SIG-M5 (cell line): ENCODE data around the gene CEACAM3.
"Not testable (repeated sequence)": the region's sequence is repeated elsewhere in the genome, so short reads cannot be mapped to it uniquely, and the experiment has no call there.

Experiments used
- DNase-seq: peaks from one replicate; lab custom pipeline; 2025; lab: John Stamatoyannopoulos, UW

Gene CEACAM3

GRCh38 chr19:41796362-41796761 lies at the start of gene CEACAM3:
TSS of gene CEACAM3 (plus strand) at chr19:41796587. CDS start at chr19:41796678, 91 bp downstream.
- DNase-seq, result no peak

DNA sequence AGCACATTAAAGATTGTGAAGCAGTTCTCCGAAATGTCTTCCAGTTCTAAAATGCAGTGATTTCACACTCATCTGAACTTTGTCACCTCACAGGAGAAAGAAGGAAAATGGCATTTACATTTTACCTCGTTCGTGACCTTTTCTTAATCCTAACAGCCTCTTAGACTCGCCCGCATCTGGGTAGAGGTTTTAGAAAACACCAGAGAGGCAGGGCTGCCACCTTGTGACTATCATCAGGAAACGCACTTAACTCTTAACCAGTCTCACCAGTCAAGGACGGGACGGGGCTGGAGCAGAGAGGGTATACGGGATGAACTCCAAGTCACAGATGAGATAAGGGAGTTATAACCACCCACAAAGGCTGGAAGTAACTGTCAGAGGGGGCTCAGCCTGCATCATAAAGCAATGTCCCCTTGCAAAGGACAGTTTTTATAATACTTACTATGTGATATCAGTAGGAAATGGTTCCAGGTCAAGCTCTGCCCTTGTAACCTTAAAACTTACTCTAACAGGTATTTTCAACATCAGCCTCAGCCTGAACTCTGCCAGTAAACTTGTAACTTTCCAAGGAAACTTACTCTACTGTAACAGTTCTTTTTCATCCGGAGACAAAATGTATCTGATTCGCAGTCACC lies 49.7 kb upstream of the CEACAM3 start:
- no peak for DNase-seq

- DNase-seq, result no peak
These were observed 48.4 kb upstream of the CEACAM3 start for GRCh38 chr19:41748012-41748411.

DNA sequence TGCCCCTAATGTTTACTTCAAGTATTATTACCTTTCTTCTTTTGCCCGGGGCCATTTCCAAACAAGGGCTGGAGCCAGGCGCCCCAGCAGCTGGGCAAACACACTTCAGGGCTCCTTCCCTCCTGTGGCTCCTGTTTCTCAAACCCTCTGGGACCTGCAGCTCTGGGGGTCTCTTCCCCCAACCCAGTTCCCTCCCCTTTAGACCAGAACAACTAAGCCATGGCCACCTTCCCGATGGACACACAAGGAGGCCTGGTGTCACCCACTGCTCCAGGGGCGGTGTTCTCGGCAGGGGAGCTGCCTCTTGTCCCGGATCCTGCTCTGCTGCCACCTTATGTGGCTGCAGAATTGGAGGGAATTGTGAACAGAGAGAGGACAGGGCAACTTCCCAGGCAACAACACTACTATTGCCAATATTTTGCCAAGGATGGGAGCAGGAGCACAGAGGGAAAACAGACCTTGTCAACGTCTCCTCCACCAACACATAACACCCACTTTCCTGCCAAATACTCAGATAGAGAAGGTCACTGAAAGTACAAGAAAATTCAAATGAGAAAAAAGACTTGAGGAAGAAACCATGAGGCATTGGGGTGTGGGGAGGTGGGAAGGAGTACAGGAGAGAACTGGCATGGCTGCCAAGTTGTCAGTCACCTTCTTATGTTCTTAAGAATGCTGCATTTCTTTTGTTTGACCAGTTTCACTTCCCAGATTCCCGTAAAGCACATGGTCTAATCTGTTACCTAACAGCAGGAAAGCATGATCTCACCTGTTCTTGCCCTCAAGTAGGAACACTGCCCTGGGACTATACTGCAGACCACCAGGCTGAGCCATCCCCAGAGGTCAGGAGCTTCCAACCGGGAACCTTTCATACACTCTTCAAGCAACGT lies 45.9 kb upstream of the CEACAM3 start:
- not testable (repeated sequence) for DNase-seq

- no peak for DNase-seq
These were observed 43.2 kb upstream of the CEACAM3 start for GRCh38 chr19:41753159-41753558.

DNA sequence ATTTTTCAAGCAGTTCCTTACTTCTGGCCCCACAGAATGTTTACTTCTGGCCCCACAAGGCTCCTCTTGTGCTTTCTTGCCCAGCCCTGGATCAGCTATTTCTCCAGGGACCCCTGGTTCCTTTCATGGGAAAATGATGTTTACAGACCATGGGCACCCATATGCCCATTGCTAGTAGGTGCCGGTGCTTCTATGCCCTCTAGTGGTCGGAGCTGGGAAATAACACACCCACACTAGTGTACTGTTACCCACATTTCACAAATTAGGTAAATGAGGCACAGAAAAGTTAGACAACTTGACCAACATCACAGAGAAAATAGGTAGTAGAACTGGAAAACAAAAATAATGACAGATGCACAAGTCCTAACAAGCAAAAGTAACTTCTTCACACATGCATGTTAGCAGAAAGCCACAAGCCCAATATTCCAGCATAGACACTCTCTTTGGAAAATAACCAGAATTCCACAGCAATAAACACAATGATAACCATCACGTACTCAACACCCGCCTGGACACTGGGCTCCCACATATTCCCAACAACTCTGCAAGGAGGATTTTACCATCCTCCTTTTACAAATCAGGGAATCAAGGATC lies 42.4 kb upstream of the CEACAM3 start:
- no peak for DNase-seq

DNA sequence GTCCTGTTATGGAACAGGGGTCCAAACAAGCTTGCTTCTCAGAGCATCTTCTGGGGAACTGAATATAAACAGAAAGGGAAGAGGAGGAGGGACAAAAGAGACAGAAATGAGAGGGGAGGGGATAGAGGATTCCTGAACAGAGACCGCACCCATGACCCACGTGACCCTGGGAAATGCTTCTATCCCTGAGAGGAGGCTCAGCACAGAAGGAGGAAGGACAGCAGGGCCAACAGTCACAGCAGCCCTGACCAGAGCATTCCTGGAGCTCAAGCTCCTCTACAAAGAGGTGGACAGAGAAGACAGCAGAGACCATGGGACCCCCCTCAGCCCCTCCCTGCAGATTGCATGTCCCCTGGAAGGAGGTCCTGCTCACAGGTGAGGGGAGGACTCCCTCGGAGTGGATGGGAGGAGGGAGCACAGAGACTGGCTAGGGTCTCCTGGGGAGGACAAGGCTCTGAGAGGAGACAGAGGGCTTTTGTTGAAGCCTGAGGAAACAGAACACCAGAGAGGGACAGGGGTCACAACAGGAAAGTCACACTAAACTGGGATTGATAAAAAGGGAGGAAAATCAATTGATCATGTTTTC lies 41.0 kb upstream of the CEACAM3 start, which contains the start of gene CEACAM6:
Gene CEACAM6, plus strand, starts transcription at position 203 of the 586 bp plus-strand sequence. Its CDS starts 109 bp downstream, at position 312.
- no peak for DNase-seq

DNA sequence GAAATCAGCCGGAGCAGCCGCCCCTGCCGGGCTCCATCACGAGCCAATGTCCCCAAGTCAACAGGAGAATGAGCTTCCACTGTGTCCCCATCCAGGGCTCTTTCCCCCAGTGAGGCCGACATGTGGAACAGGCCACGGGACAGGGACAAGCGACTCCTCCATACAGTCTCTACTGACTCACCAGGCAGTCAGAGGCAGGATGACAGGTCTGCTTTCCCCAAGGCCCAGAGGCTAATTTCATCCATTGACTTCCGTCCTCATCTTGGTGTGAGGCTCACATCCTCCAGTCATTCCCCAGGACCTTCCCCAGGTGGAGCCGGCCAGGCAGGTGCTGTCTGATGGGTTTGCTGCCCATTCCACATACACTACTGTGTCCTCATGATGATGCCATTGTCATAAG lies 37.5 kb upstream of the CEACAM3 start:
- DNase-seq, result no peak

GRCh38 chr19:41767115-41767514 lies 29.3 kb upstream of the CEACAM3 start:
- DNase-seq, result no peak

DNA sequence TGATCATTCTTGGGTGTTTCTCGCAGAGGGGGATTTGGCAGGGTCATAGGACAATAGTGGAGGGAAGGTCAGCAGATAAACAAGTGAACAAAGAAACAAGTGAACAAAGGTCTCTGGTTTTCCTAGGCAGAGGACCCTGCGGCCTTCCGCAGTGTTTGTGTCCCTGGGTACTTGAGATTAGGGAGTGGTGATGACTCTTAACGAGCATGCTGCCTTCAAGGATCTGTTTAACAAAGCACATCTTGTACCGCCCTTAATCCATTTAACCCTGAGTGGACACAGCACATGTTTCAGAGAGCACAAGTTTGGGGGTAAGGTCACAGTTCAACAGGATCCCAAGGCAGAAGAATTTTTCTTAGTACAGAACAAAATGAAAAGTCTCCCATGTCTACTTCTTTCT lies 28.3 kb upstream of the CEACAM3 start:
- not testable (repeated sequence) for DNase-seq

DNA sequence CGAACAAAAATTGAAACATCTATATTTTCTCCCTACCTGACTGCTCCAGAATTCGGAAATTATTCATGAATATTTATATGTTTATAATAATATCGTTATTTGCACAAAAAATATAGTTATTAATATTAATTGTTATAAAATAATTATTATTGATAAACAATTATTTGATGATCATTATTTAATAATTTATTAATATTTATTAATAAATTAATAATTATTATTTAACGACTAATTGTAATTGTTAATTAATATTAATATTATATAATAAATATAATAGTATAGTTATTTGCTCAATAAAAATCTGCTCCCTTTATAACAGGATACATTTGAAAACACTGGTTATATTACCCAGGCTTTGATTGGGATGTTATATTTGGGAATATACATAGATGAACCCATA lies 26.8 kb upstream of the CEACAM3 start:
- no peak for DNase-seq

GRCh38 chr19:41771410-41771809 lies 25.0 kb upstream of the CEACAM3 start:
- DNase-seq, result no peak

DNA sequence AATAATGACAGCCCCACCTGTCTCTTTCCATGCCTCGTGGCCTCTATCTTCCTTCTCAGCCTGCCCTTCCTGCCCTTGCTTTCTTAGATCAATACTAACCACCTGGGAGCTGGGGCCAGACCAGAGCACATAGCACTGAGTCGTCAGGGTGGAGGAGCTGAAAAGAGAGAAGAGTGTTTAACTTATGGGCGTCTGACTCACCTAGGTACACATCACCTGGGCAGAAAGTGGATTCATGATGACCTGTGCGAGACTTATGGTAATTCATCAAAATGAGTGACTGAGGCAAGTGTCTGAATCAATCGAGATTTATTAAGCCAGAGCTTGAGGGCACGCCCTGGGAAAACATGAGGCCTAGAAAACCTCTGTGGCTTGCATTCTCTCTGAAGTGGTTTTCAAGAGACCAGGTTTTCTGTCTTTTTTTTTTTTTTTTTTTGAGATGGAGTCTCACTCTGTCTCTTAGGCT lies 21.8 kb upstream of the CEACAM3 start:
- no peak for DNase-seq

DNA sequence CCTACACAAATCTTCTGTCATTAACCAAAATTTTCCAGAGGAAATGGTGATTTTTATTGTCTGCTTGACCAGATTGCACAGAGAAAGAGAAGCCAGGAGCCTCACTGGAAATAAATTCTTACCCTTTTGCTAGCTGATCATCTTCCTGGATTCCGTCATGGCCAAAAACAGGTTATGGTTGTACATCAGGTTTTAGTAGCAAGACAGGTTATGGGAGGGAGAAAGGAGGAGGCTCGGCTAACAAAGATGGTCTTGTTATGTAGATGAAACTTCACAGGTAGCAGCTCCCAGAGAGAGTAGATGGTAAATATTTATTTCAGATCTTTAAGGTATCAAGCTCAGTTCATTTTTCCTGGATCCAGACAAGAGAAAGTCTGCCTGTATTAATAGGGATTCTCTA lies 19.7 kb upstream of the CEACAM3 start:
- DNase-seq, result no peak

GRCh38 chr19:41783612-41784011 lies 12.8 kb upstream of the CEACAM3 start:
- DNase-seq, result no peak

- no peak for DNase-seq
These were observed 12.1 kb upstream of the CEACAM3 start for GRCh38 chr19:41784312-41784711.

- DNase-seq, result peak; percentile 84
These were observed 11.6 kb upstream of the CEACAM3 start for GRCh38 chr19:41784743-41785142.

GRCh38 chr19:41785653-41786052 lies 10.7 kb upstream of the CEACAM3 start:
- peak; percentile 82 for DNase-seq

- DNase-seq, result no peak
These were observed 9.3 kb upstream of the CEACAM3 start for GRCh38 chr19:41787055-41787454.

DNA sequence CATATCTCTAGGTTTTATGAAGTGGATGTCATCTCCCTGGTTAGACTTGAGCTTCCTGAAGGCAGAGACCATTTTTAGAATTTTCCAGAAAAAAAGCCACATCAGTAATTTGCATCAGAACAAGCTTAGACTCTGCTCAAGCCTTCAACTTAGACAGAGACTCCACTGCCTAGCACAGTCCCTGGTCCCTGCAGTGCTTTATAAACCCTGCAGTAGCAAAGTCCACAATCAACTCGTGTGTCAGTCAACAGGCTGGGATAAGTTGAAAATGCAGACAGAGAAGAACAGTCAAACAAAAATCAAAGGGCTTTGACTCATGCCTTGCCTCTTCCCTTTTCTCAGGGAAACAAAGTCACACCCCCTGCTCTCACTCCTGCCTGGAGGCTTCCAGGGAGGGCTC lies 7.9 kb upstream of the CEACAM3 start:
- DNase-seq, result not testable (repeated sequence)

DNA sequence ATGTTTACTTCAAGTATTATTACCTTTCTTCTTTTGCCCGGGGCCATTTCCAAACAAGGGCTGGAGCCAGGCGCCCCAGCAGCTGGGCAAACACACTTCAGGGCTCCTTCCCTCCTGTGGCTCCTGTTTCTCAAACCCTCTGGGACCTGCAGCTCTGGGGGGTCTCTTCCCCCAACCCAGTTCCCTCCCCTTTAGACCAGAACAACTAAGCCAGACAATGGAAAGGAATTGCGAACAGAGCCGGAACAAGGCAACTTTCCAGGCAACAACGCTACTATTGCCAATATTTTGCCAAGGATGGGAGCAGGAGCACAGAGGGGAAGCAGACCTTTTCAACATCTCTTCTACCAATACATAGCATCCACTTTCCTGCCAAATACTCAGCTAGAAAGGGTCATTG lies 7.3 kb upstream of the CEACAM3 start:
- DNase-seq, result not testable (repeated sequence)
